ENCODE results near the gene CPED1.
"Not testable (repeated sequence)": the region's sequence is repeated elsewhere in the genome, so short reads cannot be mapped to it uniquely, and the experiment has no call there.

Gene CPED1

DNA sequence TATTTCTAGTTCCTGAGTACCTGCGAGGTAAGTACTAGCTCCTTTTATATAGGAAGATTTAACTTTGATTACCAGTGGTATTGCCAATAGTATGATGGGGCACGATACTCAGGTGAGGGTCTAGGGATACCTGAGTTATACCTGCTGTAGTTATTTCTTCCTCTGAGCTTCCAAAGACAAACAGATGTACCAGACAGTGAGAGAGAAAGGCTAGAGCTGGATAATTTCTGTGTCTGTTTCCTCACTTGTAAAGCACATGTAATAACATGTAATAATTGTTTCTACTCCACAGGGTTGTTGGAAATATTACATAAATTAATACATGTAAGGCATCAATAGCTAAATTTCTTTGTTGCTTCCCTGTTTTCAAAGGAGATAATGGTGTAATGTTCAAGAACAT is 53.7 kb downstream of the CPED1 start:
- Mint-ChIP-seq H3K36me3 (no peaks in the 10 kb centered on the region), H3K9me3 (no peaks in the 10 kb centered on the region), H3K4me3 (no peak overlapping the region), H3K27me3 (peaks cover 4% of the 10 kb centered on the region), H3K27ac (no peak overlapping the region), H3K4me1 (no peaks in the 10 kb centered on the region)
- no peak for DNase-seq (ENCODE audit: low spot score in 2 of 2)
- no peak for ATAC-seq (ENCODE audit: low read depth)

DNA sequence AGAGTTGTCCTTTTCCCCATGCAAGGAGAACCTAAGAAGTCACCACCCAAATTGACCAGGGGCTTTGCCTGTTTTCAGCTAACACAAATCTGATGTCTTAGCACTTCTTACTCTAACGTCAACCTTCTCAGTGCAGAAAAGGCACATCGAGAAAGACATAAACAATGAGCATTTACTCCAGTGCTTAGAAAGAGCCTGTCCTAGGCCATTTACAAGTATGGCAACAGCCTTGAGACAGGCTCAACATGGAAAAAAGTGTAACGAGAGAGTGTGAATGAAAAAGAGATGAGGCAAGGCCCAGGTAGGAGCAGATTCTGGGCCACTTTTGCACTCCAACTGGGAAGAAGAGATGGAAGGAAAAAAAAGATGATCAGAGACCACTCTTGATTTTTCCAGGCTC is 54.4 kb downstream of the CPED1 start:
- Mint-ChIP-seq H3K4me1 (no peaks in the 10 kb centered on the region), H3K4me3 (no peak overlapping the region), H3K27me3 (peaks cover 5% of the 10 kb centered on the region), H3K9me3 (peaks cover 1% of the 10 kb centered on the region), H3K36me3 (no peaks in the 10 kb centered on the region), H3K27ac (no peak overlapping the region)
- no peak for ATAC-seq (ENCODE audit: low read depth)
- no peak for DNase-seq (ENCODE audit: low spot score in 2 of 2)

DNA sequence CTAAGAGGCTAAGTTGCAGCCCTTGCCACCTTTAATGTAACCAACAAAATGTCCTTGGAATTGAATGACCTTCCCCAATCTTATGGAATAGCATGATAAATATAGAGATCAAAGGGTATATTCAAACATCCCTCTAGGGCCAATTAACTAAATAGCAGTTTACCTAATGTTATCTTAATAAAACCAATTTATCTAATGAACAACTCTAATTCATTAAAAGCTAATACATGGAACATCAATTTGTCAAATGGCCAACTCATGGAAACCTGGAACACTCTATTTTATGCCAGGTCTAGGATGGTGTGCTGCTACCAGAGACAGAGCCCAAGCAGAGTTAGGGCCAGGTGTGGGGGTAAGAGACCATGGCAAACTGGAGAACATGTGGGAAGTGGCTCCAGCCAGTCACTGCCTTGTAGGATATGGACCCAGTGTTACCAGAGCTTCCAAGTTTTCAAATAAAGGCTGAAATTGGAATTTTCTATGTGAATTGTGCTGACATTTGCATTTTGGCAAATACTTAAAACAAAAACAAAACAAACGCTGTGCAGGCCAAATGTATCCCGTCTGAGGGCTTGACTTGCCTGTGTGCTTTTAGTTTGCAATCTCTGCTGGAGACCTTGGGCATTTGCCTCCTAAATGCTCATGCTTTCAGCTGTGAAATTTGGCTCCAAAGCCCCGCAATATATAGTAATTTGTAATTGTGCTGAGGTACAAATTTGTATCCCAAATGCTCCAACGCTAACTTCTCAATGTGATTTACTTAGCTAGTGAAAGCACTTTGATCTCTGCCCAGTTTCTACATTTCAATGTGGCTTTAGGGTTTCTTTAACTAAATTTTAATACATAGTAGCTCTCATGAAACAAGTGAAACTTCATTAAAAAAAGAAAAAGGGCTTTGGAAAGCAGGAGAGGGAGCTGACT is 55.1 kb downstream of the CPED1 start:
- ATAC-seq (ENCODE audit: low read depth) (no peak), DNase-seq (ENCODE audit: low spot score in 2 of 2) (no peak)
- no peaks in the 10 kb centered on the region for H3K36me3 Mint-ChIP-seq
- H3K4me1 Mint-ChIP-seq: no peaks in the 10 kb centered on the region
- no peak overlapping the region for H3K27ac Mint-ChIP-seq
- peaks cover 8% of the 10 kb centered on the region for H3K27me3 Mint-ChIP-seq
- H3K4me3 Mint-ChIP-seq: no peak overlapping the region
- peaks cover 2% of the 10 kb centered on the region for H3K9me3 Mint-ChIP-seq

DNA sequence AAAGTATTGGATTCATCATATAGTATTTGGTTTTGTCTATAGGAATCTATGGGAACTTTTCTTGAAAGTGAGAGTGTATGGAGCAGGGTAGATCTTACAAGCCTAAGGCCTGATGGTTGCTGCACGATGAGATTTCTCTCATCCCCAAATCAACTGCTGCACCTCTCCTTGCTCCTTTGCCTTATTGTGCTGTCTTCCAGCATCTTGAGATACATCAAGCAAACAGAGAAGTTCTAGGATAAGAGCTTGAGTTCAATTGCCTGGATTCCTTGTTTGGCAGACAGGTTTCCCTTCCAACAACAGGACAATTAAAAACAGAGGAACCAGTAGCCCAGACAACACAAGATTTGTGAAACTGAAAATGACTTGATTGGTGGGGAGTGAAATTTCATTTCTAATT is 56.6 kb downstream of the CPED1 start:
- peaks cover 6% of the 10 kb centered on the region for H3K27me3 Mint-ChIP-seq
- no peak for ATAC-seq (ENCODE audit: low read depth)
- H3K4me3 Mint-ChIP-seq: no peak overlapping the region
- H3K9me3 Mint-ChIP-seq: peaks cover 2% of the 10 kb centered on the region
- H3K36me3 Mint-ChIP-seq: no peaks in the 10 kb centered on the region
- no peak overlapping the region for H3K27ac Mint-ChIP-seq
- no peak for DNase-seq (ENCODE audit: low spot score in 2 of 2)
- H3K4me1 Mint-ChIP-seq: no peaks in the 10 kb centered on the region

DNA sequence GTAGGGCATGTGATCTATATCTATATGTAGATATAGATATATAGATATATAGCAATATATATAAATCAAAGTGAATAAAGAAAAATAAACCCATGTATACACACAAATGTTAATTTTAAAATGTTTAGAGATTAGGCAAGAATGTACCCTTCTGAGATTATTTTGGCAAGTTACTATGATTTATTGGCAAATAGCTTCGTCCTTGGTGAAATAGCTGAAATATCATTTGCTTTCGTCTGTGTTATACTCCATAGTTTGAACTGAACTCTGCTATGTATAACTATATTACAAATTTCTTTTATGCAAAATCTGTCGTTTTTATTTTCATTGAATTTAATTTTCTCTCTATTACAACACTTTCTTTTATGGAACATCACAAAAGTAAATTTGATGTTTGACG is 57.5 kb downstream of the CPED1 start:
- DNase-seq (ENCODE audit: low spot score in 2 of 2) (no peak), ATAC-seq (ENCODE audit: low read depth) (no peak)
- H3K4me3 Mint-ChIP-seq: no peak overlapping the region
- no peak overlapping the region for H3K27ac Mint-ChIP-seq
- peaks cover 2% of the 10 kb centered on the region for H3K9me3 Mint-ChIP-seq
- H3K4me1 Mint-ChIP-seq: no peaks in the 10 kb centered on the region
- H3K27me3 Mint-ChIP-seq: peaks cover 6% of the 10 kb centered on the region
- no peaks in the 10 kb centered on the region for H3K36me3 Mint-ChIP-seq

DNA sequence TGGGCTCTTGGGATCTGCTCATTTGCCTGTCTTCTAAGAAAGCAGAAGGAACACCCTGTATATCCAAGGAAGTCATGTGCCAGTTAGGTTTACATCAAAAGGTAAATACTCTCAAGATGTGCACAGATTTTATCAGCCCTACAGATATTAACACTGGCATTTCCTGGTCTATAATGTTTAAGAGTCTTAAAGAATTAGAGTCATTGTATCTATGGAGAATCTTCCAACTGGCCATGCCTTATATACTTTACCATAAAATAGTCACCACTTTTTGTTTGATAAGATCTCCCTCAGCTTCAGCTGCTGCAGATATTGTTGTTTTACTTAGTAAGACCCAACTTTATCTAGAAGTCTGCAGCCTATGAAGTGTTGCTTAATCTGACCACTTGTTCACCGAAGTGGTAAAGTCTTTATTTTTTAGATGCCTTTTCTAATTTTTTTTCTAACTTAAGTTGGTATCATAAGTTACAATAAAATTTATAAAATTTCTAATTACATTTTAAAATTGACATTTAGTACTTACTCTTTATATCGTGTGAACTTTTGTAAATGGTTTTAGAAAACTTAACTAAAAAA is 58.5 kb downstream of the CPED1 start:
- ATAC-seq (ENCODE audit: low read depth) (no peak), DNase-seq (ENCODE audit: low spot score in 2 of 2) (no peak)
- Mint-ChIP-seq H3K4me1 (no peaks in the 10 kb centered on the region), H3K4me3 (no peak overlapping the region), H3K9me3 (peaks cover 2% of the 10 kb centered on the region), H3K27ac (no peak overlapping the region), H3K36me3 (no peaks in the 10 kb centered on the region), H3K27me3 (peaks cover 6% of the 10 kb centered on the region)

DNA sequence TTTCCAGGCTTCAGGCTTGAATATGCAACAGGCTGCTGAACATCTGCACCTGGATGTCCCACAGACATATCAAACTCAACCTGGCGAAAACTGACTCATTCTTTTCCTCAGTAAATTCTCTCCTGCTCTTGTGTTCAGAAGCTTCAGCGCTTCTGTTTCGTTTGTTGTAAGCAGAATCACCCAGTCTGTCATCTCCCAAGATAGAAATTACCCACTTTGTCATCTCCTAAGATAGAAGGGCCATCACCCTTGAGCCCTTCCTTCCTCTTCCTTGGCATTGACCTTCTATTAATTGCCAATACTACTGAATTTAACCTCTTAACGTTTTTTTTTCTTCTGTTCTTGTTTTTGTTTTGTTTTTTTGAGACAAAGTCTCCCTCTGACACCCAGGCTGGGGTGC is 59.7 kb downstream of the CPED1 start:
- no peak overlapping the region for H3K4me3 Mint-ChIP-seq
- H3K9me3 Mint-ChIP-seq: peaks cover 2% of the 10 kb centered on the region
- H3K27me3 Mint-ChIP-seq: peaks cover 7% of the 10 kb centered on the region
- no peaks in the 10 kb centered on the region for H3K36me3 Mint-ChIP-seq
- no peak overlapping the region for H3K27ac Mint-ChIP-seq
- no peak for DNase-seq (ENCODE audit: low spot score in 2 of 2)
- no peaks in the 10 kb centered on the region for H3K4me1 Mint-ChIP-seq
- no peak for ATAC-seq (ENCODE audit: low read depth)

DNA sequence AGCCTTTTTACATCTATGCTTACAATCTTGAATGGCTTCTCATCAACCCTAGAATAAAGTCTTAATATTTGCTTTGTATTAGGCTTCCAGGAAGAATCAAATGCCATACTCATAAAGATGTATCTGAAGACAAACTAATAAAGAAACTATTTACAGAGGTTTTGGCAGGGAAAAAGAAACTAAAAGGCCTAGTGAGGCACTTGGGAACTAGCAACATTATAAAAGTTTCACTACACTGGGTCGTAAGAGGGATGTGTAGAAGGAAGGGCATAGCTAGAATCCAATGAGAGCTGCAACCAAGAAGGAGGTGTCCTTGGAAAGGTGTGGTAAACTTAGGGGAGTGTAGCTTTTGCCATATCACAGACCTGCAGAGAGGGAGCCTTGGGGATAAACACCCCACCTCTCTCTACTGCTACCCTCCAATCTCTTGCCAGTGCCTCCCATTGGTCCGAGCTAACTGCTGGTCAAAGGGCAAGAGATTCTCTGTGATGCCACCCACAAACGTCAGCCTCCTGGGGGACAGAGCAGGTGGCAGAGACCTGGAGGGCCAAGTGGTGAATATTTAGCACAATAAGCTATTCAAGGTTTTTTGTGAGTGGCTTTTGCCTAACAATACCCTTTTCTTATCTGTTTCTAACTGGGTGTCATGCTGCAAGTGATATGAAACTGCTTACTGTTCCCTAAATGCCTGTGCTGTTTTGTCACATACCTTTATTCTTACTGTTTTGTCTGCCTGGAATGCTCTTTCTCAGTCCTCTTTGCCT is 60.7 kb downstream of the CPED1 start:
- Mint-ChIP-seq H3K27me3 (peaks cover 7% of the 10 kb centered on the region), H3K9me3 (peaks cover 2% of the 10 kb centered on the region)
- DNase-seq (ENCODE audit: low spot score in 2 of 2): no peak

DNA sequence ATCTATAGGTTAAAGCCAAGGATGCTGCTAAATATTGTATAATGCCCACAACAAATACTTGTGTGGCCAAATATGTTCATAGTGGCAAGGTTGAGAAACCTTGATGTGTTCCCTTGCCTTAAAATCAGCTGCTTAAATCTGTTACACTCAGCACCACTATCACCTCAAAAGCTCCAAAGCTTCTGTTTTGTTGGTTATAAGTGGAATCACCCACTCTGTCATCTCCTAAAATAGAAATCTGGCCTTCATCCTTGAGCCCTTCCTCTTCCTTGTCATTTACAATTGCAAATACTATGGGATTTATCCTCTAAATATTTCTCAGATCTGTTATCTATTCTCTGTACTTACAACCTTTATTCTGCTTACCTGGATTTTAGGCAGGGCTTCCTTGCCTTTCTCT is 61.4 kb downstream of the CPED1 start:
- peaks cover 8% of the 10 kb centered on the region for H3K27me3 Mint-ChIP-seq
- H3K27ac Mint-ChIP-seq: no peak overlapping the region
- DNase-seq (ENCODE audit: low spot score in 2 of 2) (no peak), ATAC-seq (ENCODE audit: low read depth) (no peak)
- H3K9me3 Mint-ChIP-seq: peaks cover 2% of the 10 kb centered on the region
- H3K4me3 Mint-ChIP-seq: no peak overlapping the region
- H3K36me3 Mint-ChIP-seq: no peaks in the 10 kb centered on the region
- no peaks in the 10 kb centered on the region for H3K4me1 Mint-ChIP-seq

More for the DNA sequence above, 60.7 kb downstream of the CPED1 start:
- Mint-ChIP-seq H3K4me1 (no peaks in the 10 kb centered on the region), H3K4me3 (no peak overlapping the region), H3K36me3 (no peaks in the 10 kb centered on the region), H3K27ac (no peak overlapping the region)
- ATAC-seq (ENCODE audit: low read depth): no peak

DNA sequence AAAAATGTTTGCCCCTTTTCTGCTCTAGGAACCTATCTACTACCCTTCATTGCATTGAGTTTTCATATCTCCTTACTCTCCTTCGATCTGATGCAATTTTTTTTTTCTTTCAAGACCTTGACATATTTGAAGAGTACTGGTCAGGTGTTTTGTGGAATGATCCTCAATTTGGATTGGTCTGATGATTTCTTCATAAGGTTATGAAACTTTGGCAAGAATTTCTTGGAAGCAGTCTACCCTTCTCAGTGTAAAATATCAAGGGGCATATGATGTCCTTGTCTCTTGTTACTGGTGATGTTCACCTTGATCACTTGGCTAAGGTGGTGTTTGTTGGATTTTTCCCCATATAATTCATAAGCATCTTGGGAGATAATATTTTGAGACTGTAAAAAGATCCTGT is 64.7 kb downstream of the CPED1 start:
- DNase-seq (ENCODE audit: low spot score in 2 of 2) (no peak), ATAC-seq (ENCODE audit: low read depth) (no peak)
- H3K4me3 Mint-ChIP-seq: no peak overlapping the region
- no peaks in the 10 kb centered on the region for H3K36me3 Mint-ChIP-seq
- H3K4me1 Mint-ChIP-seq: no peaks in the 10 kb centered on the region
- no peaks in the 10 kb centered on the region for H3K9me3 Mint-ChIP-seq
- no peak overlapping the region for H3K27ac Mint-ChIP-seq
- H3K27me3 Mint-ChIP-seq: peaks cover 12% of the 10 kb centered on the region

DNA sequence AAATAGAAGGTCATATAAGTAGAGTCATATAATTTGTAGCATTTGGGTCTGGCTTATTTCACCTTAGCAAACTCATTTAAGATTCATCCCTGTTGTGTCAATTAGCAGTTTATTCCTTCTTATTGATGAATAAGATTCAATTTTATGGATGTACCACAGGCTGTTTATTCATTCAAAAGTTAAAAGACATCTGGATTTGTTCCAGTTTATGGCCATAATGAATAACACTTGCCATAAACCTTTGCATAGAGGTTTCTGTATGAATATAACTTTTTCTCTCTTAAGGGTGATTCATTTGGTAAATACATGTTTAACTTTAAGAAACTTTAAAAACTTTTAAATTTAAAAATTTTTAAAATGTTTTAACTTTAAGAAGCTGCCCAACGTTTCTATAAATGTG is 66.4 kb downstream of the CPED1 start:
- no peaks in the 10 kb centered on the region for H3K36me3 Mint-ChIP-seq
- no peaks in the 10 kb centered on the region for H3K4me1 Mint-ChIP-seq
- peaks cover 12% of the 10 kb centered on the region for H3K27me3 Mint-ChIP-seq
- no peak overlapping the region for H3K27ac Mint-ChIP-seq
- H3K4me3 Mint-ChIP-seq: no peak overlapping the region
- DNase-seq (ENCODE audit: low spot score in 2 of 2) (no peak), ATAC-seq (ENCODE audit: low read depth) (no peak)
- no peaks in the 10 kb centered on the region for H3K9me3 Mint-ChIP-seq

DNA sequence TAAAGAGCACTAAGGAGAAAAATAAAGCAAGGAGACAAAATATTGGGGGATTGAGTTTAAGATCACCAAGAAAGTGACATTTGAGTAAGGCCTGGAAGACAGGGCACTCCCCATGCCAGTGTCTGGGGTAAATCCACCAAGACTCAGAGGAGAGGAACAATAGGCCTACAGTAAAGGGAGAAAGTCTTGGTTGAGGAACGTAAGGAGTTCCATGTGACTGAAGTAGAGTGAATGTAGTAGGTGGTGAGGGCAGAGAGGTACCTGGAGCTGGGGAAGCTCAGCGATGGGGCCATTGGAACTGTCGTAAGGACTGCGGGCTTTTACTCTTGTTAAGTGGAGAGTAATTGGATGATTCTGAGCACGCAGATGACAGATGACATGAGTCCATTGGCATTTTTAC is 69.4 kb downstream of the CPED1 start:
- H3K27ac Mint-ChIP-seq: no peak overlapping the region
- DNase-seq (ENCODE audit: low spot score in 2 of 2) (no peak), ATAC-seq (ENCODE audit: low read depth) (no peak)
- H3K4me1 Mint-ChIP-seq: no peaks in the 10 kb centered on the region
- H3K9me3 Mint-ChIP-seq: peaks cover 3% of the 10 kb centered on the region
- no peak overlapping the region for H3K4me3 Mint-ChIP-seq
- no peaks in the 10 kb centered on the region for H3K36me3 Mint-ChIP-seq
- peaks cover 11% of the 10 kb centered on the region for H3K27me3 Mint-ChIP-seq

DNA sequence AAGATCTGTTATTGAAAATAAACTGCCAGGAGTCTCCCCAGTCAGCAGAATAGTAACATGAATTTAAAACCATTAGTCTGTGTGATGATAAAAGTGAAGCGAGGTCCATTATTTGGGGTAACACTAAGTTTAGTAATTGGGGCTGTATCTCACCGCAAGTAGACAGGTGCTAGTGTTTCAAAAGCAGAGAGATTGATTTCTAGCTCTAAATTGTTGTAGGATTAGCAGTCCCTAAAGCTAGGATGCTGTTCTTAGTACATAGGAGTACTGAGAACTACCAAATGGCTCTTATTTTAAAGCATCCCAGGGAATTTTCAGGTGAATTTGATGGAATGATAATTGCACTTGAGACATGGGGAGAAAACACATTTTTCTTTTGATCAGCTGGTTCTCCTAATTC is 70.5 kb downstream of the CPED1 start:
- no peaks in the 10 kb centered on the region for H3K4me1 Mint-ChIP-seq

DNA sequence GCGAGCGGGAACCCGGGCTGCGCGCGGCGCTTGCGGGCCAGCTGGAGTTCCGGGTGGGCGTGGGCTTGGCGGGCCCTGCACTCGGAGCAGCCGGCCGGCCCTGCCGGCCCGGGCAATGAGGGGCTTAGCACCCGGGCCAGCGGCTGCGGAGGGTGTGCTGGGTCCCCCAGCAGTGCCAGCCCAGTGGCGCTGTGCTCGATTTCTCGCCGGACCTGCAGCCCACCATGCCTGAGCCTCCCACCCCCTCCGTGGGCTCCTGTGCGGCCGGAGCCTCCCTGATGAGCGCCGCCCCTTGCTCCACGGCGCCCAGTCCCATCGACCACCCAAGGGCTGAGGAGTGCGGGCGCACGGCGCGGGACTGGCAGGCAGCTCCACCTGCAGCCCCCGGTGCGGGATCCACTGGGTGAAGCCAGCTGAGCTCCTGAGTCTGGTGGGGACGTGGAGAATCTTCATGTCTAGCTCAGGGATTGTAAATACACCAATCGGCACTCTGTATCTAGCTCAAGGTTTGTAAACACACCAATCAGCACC is 71.5 kb downstream of the CPED1 start:
- DNase-seq (ENCODE audit: low spot score in 2 of 2); H3K27ac Mint-ChIP-seq; H3K4me3 Mint-ChIP-seq; H3K27me3 Mint-ChIP-seq; H3K36me3 Mint-ChIP-seq; H3K4me1 Mint-ChIP-seq; H3K9me3 Mint-ChIP-seq; ATAC-seq (ENCODE audit: low read depth): not testable (repeated sequence)

More for the DNA sequence above, 70.5 kb downstream of the CPED1 start:
- H3K27me3 Mint-ChIP-seq: peaks cover 11% of the 10 kb centered on the region
- no peak overlapping the region for H3K27ac Mint-ChIP-seq
- H3K9me3 Mint-ChIP-seq: peaks cover 3% of the 10 kb centered on the region
- H3K4me3 Mint-ChIP-seq: no peak overlapping the region
- DNase-seq (ENCODE audit: low spot score in 2 of 2): no peak
- no peak for ATAC-seq (ENCODE audit: low read depth)
- H3K36me3 Mint-ChIP-seq: no peaks in the 10 kb centered on the region
